ENCODE results near the gene RASGRF2.

The RASGRF2 gene

DNA sequence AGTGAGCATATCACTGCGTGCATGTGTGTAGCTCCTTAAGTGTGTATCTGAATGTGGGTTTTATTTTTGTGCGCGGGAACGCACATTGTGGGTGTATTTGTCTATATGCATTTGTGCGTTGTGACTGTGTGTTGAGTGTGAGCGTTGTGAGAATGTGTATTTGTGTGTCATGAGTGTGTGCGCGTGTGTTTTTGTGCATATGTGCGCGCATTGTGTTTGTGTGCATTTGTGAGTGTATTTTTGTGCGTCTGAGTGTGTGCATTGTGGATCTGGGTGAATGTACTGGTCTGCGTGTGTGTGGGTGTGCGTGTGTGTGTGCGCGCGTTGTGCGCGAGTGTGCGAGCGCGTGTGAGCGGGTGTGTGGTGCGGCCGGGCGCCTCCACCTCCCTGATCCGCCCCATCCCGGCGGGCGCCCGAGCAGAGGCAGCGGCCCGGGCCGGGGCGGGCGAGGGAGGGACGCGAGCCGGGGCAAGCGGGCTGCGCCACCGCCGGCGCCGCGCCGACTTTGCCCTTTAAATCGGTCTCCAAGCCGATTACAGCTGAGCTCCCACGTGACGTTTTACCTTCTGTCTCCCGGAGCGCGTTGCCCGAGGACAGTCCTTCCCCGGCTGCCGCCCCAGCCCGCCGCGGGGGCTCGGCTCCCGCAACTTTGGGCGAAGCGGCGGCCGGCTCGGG is at the start of gene RASGRF2:
RASGRF2 (plus strand) TSS at position 596 of the 675 bp plus-strand sequence. CDS start 376 bp downstream, outside the sequence.
- no peak for DNase-seq

- DNase-seq = no peak
Observed at GRCh38 chr5:80912479-80912878, 47.7 kb upstream of the RASGRF2 start.

- DNase-seq = no peak
Observed at GRCh38 chr5:80915716-80916115, 44.4 kb upstream of the RASGRF2 start.

- no peak for DNase-seq
Observed at GRCh38 chr5:80916676-80917075, 43.5 kb upstream of the RASGRF2 start.

DNA sequence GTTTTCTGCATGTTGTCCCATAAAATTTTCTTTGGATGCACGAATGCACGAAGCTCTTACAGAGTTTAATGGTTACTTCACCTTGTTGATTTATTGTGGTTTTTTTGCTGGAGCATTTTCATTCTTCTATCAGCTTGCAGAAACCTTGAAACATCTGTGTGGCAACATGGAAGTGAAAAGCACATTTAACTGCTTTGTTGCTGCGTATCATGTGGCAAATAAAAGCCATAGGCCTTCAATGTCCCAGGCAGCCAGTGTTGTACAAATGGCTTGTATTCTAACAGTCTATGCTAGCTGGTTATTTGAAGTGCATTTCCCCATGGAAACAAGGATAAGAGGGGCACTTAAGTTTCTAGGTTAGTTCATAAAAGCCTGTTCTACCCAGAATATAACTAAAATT is 42.5 kb upstream of the RASGRF2 start:
- DNase-seq = no peak

DNA sequence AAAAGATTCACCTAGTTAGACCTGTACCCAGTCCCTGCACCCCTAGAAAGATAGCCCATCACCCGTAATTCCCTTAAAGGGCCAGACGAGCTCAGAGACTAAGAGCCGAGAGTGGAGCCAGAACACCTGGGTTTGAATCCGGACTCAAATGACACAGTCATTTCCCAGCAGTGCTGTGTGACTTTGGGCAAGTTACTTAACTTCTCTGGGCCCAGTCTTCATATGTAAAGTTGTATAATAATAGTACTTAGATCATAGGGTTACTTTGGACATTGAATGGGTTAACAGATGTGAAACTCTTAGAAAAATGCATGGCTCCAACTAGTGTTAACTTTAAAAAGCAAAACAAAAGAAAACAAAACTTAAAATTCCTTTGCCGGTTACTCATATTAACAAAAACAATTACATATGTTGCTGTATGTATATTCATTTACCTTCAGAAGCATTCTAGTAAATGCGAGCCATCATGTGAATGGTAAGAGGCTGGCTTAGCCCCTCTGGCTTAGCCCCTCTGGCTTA is 40.4 kb upstream of the RASGRF2 start:
- DNase-seq = no peak

DNA sequence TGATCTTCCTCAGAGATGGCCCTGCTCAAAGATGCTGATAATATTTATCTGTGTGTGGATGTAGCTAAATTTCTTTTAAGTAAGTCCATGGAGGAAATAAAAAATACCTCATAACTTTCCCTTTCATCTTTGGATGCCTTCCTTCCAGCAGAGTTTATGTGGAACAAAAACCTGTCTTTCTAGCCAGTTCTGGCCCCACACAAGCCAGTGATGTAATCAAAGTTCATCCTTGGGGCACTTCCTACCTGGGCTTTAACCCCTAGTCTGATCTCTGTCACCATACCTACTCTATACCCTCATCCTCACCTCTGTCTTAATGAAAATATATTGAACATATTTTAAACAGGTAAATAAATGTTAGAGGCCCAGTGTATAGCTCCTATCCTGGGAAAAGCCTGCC is 39.8 kb upstream of the RASGRF2 start:
- DNase-seq = no peak

DNA sequence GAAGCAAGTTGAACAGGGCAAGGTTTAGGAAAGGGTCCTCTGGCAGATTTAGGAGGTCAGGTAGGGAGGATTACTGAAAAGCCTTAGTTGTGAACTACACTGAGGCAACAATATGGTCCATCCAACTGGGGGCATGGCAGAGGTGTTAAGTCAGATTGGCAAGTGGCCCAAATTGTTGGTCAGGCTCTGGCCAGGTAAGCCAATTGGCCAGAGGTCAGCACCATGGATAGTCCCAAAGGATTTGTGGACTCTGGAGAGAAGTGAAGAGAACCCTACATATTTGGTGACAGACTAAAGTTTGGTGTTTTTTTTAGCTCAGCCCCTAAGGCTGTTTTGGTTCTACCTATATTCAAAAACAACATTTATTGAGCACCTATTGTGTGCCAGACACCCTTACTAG is 39.1 kb upstream of the RASGRF2 start:
- DNase-seq = no peak

GRCh38 chr5:80925931-80926330 is 34.2 kb upstream of the RASGRF2 start:
- no peak for DNase-seq

DNA sequence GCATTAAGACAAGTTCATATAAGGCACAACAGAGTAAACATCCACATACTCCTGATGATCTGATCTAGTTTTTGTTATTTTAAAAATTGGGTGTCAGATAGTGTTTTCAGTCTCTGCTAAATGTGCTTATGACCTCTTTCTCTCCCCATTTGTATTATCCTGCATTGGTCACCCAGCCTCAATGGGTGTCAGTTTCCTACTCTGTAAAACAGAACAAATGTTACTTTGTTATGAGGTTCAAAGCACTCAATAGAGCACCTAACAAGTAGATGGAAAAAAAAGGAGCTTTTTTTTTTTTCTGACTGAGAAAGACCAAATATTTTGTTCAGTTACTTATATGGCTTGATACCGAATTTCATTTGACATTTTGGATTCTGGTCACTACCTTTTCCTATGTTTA is 33.6 kb upstream of the RASGRF2 start:
- no peak for DNase-seq

GRCh38 chr5:80926979-80927656 is 33.0 kb upstream of the RASGRF2 start:
- DNase-seq = no peak

DNA sequence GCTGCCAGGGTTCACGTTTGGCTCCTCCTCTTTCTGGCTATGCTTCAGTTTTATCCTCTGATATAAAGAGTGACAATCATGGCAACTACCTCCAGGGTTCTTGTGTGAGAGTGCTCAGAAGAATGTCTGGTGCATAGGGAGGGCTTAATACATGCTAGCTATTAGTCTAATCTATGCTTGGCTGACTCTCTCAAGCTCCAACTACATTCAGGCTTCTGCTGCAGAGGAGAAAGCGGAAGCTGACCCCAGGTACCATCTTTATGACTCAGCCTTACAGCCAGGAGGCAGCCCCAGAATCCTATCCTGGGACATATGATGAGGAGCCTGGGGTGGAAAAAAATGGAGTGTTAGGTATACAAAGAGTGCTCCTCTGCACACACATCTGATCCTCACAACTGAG is 32.1 kb upstream of the RASGRF2 start:
- no peak for DNase-seq

DNA sequence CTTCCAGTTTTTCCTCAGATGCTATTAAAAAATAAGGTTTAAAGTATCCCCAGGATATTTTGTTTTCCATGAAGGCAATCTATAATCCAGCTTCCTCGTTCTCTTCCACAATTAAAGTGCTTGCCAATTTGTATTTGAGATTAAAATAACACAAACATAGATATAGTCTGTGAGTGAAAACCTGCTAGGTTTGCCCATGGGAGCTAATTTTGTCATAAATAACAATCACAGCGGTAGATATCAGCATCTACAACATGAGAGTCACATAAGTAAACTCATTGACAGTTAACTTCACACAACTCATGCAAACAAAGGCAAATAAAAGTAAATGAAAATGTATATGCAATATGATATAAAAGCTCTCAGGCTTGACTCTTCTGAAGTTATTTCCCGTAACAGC is 29.2 kb upstream of the RASGRF2 start:
- DNase-seq = no peak

GRCh38 chr5:80931411-80931810 is 28.8 kb upstream of the RASGRF2 start:
- DNase-seq = no peak

DNA sequence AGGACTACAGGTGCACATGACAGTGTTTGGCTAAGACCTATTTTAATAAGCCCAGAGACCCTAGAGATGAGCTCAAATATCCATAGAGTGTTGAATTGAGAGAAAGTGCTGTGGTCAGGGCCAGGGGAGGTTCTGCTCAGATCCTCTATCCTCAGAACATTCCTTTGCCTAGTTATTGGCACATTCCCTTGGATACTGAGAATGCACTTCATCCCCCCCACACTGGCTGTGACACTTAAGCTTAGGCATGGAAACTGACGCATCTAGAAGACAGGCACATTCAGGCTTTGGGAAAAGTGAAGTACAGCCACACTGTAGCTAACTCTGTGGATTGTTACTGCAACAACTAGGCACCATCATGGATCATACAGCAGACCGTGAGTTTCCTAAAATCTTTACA is 27.1 kb upstream of the RASGRF2 start:
- DNase-seq = no peak

GRCh38 chr5:80934751-80935150 is 25.4 kb upstream of the RASGRF2 start:
- no peak for DNase-seq

DNA sequence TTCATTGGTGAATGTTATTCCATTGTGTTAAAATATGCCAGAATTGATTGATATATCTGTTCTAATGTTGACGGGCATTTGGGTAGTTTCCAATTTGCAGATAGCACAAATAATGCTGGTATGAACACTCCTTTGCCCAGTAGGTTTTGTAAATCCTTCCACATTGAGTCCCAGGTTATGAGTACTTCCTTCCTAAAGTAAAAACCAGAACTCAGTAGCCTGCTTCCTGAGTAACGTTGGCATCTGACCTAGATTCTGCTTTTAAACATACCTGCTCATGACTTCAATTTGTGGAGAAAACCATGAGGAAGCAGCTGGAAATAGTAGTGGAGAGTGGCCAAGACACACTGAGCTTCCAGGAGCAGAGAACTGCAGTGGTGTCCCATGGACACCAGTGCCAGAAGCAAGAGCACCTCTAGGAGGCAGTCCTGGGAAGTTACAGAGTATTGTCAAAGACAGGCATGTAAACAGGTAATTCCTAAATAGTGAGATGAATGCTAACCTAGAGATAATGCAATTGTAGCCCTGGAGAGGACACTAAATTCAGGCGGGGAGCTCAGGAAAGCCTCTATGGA is 24.3 kb upstream of the RASGRF2 start:
- no peak for DNase-seq

DNA sequence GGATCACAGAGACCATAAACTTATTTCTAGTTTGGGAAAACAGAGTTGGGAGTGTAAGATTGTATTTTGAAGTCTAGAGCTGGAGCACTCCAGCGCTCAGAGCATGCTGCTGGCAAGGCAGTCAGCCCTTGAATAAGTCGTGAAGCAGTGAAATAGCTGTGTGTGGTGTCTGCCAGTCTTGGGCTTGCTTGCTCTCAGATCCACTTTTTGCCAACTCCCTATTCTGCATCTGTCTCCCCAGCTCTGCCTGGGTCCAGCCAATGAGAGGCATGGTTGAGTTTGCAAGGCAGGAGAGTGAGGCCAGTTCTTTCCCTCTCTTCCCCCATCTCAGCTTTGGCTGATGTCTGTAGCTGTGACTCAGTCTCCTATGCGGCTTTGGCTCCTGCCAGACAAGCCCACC is 23.3 kb upstream of the RASGRF2 start:
- no peak for DNase-seq

- DNase-seq = no peak
Observed at GRCh38 chr5:80937584-80938356, 22.4 kb upstream of the RASGRF2 start.

DNA sequence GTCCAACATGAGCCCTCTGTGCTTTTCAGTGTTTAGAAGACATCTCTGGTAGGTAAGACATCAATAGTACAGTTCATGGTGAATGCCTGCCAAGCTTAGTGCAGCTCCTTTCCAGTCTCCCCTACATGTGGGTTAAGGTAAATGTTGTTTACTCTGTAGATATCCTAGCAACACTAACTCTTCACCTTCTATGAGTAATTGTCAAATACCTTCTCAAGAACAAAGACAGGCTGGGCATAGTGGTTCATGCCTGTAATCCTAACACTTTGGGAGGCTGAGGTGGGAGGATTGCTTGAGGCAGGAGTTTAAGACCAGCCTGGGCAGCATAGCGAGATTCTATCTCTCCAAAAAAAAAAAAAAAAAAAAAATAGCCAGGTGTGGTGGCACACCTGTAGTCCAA is 18.7 kb upstream of the RASGRF2 start:
- DNase-seq = no peak

DNA sequence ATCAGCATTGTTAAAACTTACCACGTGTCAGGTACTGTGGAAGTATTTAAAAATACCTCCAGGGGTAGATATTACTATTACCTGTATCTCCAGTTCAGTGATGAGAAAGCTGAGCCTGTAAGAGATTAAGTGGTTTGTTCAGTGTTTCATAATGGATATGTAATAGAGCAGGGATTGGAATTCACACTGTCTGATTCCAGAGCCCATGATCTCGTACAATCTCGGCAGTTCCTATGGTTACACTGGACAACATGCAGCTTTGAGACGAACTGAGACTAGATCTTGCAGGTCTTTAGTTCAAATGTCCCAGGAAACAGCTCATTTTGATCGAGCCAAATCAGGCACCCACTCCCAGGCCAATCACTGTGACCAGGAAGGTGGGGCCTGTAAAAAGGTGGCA is 8.8 kb upstream of the RASGRF2 start:
- no peak for DNase-seq

- DNase-seq = no peak
Observed at GRCh38 chr5:80953587-80953986, 6.6 kb upstream of the RASGRF2 start.

GRCh38 chr5:80955082-80955590 is 5.0 kb upstream of the RASGRF2 start:
- no peak for DNase-seq
